ENCODE data around the gene RNF223.
A peak's percentile ranks its signal among the peaks of the same experiment; 100 is the strongest.

Gene RNF223
- total RNA-seq, result 0 to 0.07 reads per million in 2 donors

GRCh38 chr1:1073743-1074587 lies at the start of gene RNF223:
Gene RNF223 (minus strand): TSS chr1:1074306. CDS start chr1:1072566, 1,740 bp downstream.
- no peak for DNase-seq

- DNase-seq, result no peak
Measured at GRCh38 chr1:1122981-1123480, 48.9 kb upstream of the RNF223 start.

GRCh38 chr1:1122078-1122811 lies 48.1 kb upstream of the RNF223 start:
- peak; percentile 84 for DNase-seq

GRCh38 chr1:1121611-1122077 lies 47.5 kb upstream of the RNF223 start:
- DNase-seq, result no peak

GRCh38 chr1:1120866-1121591 lies 46.9 kb upstream of the RNF223 start:
- no peak for DNase-seq

GRCh38 chr1:1120096-1120495 lies 46.0 kb upstream of the RNF223 start:
- DNase-seq, result no peak

- DNase-seq, result no peak
Measured at GRCh38 chr1:1119272-1119890, 45.3 kb upstream of the RNF223 start.

- DNase-seq, result no peak
Measured at GRCh38 chr1:1118876-1119220, 44.7 kb upstream of the RNF223 start.

- no peak for DNase-seq
Measured at GRCh38 chr1:1118011-1118875, 44.1 kb upstream of the RNF223 start.

GRCh38 chr1:1117469-1117831 lies 43.3 kb upstream of the RNF223 start:
- no peak for DNase-seq

GRCh38 chr1:1116701-1117468 lies 42.8 kb upstream of the RNF223 start:
- DNase-seq, result peak; percentile 47

GRCh38 chr1:1115786-1116700 lies 41.9 kb upstream of the RNF223 start, which contains the start of gene C1orf159:
Gene C1orf159 (minus strand): TSS chr1:1116089. CDS start chr1:1091543, 24,546 bp downstream.
- peak; percentile 98 for DNase-seq

- DNase-seq, result no peak
Measured at GRCh38 chr1:1115136-1115785, 41.2 kb upstream of the RNF223 start.

- DNase-seq, result no peak
Measured at GRCh38 chr1:1114431-1114830, 40.3 kb upstream of the RNF223 start.

- no peak for DNase-seq
Measured at GRCh38 chr1:1112237-1112985, 38.3 kb upstream of the RNF223 start.

- DNase-seq, result no peak
Measured at GRCh38 chr1:1111516-1112236, 37.6 kb upstream of the RNF223 start.

GRCh38 chr1:1110561-1110971 lies 36.5 kb upstream of the RNF223 start:
- no peak for DNase-seq

- DNase-seq, result no peak
Measured at GRCh38 chr1:1109743-1110142, 35.6 kb upstream of the RNF223 start.
